Activated naive CD4-positive, alpha-beta T cell treated with anti-CD3 and anti-CD28 coated beads for 36 hours (primary cell): ENCODE data around the gene ATP2B2. TPM values are rescaled to one million over a fixed set of nuclear protein-coding genes. Genes with fewer than 3 reads are reported as not detected.

ENCODE experiments used
- CTCF ChIA-PET: fragments of 350-600 bp; sonication (Branson Sonifier 250); formaldehyde crosslinking; loops from one replicate; lab custom pipeline; 2021; ENCODE audit warnings: antibody characterized with exemption; lab: Charles Lee
- DNase-seq: peaks from one replicate; pipeline ENCODE4 v3.0.0-alpha.2; 2020
- H3K27ac Mint-ChIP-seq: one replicate; pipeline ENCODE4 v1.8.0; 2021; ENCODE audit warnings: mild to moderate bottlenecking, mixed read lengths
- H3K27me3 Mint-ChIP-seq: one replicate; pipeline ENCODE4 v1.8.0; 2021; ENCODE audit warnings: low read depth, mixed read lengths
- H3K36me3 Mint-ChIP-seq: one replicate; pipeline ENCODE4 v1.8.0; 2021; ENCODE audit warnings: low read depth, mixed read lengths
- H3K4me1 Mint-ChIP-seq: one replicate; pipeline ENCODE4 v1.8.0; 2021; ENCODE audit warnings: low read depth, mixed read lengths
- H3K4me3 Mint-ChIP-seq: one replicate; pipeline ENCODE4 v1.8.0; 2021; ENCODE audit warnings: mild to moderate bottlenecking, moderate library complexity, mixed read lengths
- H3K9me3 Mint-ChIP-seq: one replicate; pipeline ENCODE4 v1.8.0; 2021; ENCODE audit warnings: mixed read lengths
- intact Hi-C: fragments of 100-400 bp; cut with micrococcal nuclease; formaldehyde crosslinking; loops from one replicate; pipeline ENCODE4 v1.15.1; 2023
- total RNA-seq, 2 experiments: library from RNA; stranded (reverse); gene quantifications; one replicate each; pipeline ENCODE4 v1.2.3, GENCODE V29; 2021

The ATP2B2 gene
- total RNA-seq, 2 experiments from 2014 or later = not detected

GRCh38 chr3:10496121-10496863 lies 9.1 kb downstream of the ATP2B2 start:
- no peak overlapping the region for H3K27ac Mint-ChIP-seq
- no peaks in the 10 kb centered on the region for H3K4me1 Mint-ChIP-seq
- CTCF ChIA-PET = interaction anchor here (0.8 kb wide), 1 partner anchor 38 kb away, joined by 3 read pairs; no protein-coding TSS in a partner anchor
- no peaks in the 10 kb centered on the region for H3K36me3 Mint-ChIP-seq
- intact Hi-C loops = no loop called here
- H3K27me3 Mint-ChIP-seq = no peaks in the 10 kb centered on the region
- no peak for DNase-seq
- no peaks in the 10 kb centered on the region for H3K9me3 Mint-ChIP-seq
- H3K4me3 Mint-ChIP-seq = no peak overlapping the region

GRCh38 chr3:10495614-10496013 lies 9.8 kb downstream of the ATP2B2 start:
- Mint-ChIP-seq H3K36me3 (no peaks in the 10 kb centered on the region), H3K27me3 (no peaks in the 10 kb centered on the region), H3K4me3 (no peak overlapping the region), H3K27ac (no peak overlapping the region), H3K9me3 (no peaks in the 10 kb centered on the region), H3K4me1 (no peaks in the 10 kb centered on the region)
- intact Hi-C loops = no loop called here
- CTCF ChIA-PET = interaction anchor here (0.8 kb wide), 1 partner anchor 38 kb away, joined by 3 read pairs; no protein-coding TSS in a partner anchor
- DNase-seq = no peak

- no peak overlapping the region for H3K27ac Mint-ChIP-seq
- intact Hi-C loops = no loop called here
- H3K36me3 Mint-ChIP-seq = no peaks in the 10 kb centered on the region
- DNase-seq = no peak
- no peaks in the 10 kb centered on the region for H3K9me3 Mint-ChIP-seq
- no peaks in the 10 kb centered on the region for H3K27me3 Mint-ChIP-seq
- no peaks in the 10 kb centered on the region for H3K4me1 Mint-ChIP-seq
- H3K4me3 Mint-ChIP-seq = no peak overlapping the region
- CTCF ChIA-PET = no interaction called here
Observed at GRCh38 chr3:10495003-10495402, 10.4 kb downstream of the ATP2B2 start.

- H3K4me3 Mint-ChIP-seq = no peak overlapping the region
- no peaks in the 10 kb centered on the region for H3K4me1 Mint-ChIP-seq
- intact Hi-C loops = no loop called here
- CTCF ChIA-PET = interaction anchor here (0.7 kb wide), 1 partner anchor 244 kb away, joined by 3 read pairs; no protein-coding TSS in a partner anchor
- H3K27me3 Mint-ChIP-seq = no peaks in the 10 kb centered on the region
- no peaks in the 10 kb centered on the region for H3K9me3 Mint-ChIP-seq
- DNase-seq = no peak
- H3K27ac Mint-ChIP-seq = no peak overlapping the region
- H3K36me3 Mint-ChIP-seq = no peaks in the 10 kb centered on the region
Observed at GRCh38 chr3:10494180-10494579, 11.2 kb downstream of the ATP2B2 start.

GRCh38 chr3:10493202-10493589 lies 12.2 kb downstream of the ATP2B2 start:
- no peak overlapping the region for H3K27ac Mint-ChIP-seq
- no peaks in the 10 kb centered on the region for H3K36me3 Mint-ChIP-seq
- no peaks in the 10 kb centered on the region for H3K4me1 Mint-ChIP-seq
- H3K4me3 Mint-ChIP-seq = no peak overlapping the region
- no peak for DNase-seq
- no peaks in the 10 kb centered on the region for H3K9me3 Mint-ChIP-seq
- no peaks in the 10 kb centered on the region for H3K27me3 Mint-ChIP-seq
- intact Hi-C loops = no loop called here
- CTCF ChIA-PET = no interaction called here

- Mint-ChIP-seq H3K36me3 (no peaks in the 10 kb centered on the region), H3K27ac (no peak overlapping the region), H3K27me3 (no peaks in the 10 kb centered on the region), H3K4me3 (no peak overlapping the region), H3K4me1 (no peaks in the 10 kb centered on the region), H3K9me3 (no peaks in the 10 kb centered on the region)
- CTCF ChIA-PET = no interaction called here
- intact Hi-C loops = no loop called here
- no peak for DNase-seq
Observed at GRCh38 chr3:10492364-10493201, 12.8 kb downstream of the ATP2B2 start.

GRCh38 chr3:10489746-10490483 lies 15.5 kb downstream of the ATP2B2 start:
- Mint-ChIP-seq H3K27ac (no peak overlapping the region), H3K27me3 (no peaks in the 10 kb centered on the region), H3K9me3 (no peaks in the 10 kb centered on the region), H3K4me3 (no peak overlapping the region), H3K36me3 (no peaks in the 10 kb centered on the region), H3K4me1 (no peaks in the 10 kb centered on the region)
- CTCF ChIA-PET = no interaction called here
- DNase-seq = no peak
- intact Hi-C loops = no loop called here

GRCh38 chr3:10487988-10488633 lies 17.3 kb downstream of the ATP2B2 start:
- no peaks in the 10 kb centered on the region for H3K27me3 Mint-ChIP-seq
- no peaks in the 10 kb centered on the region for H3K36me3 Mint-ChIP-seq
- no peaks in the 10 kb centered on the region for H3K4me1 Mint-ChIP-seq
- no peak overlapping the region for H3K4me3 Mint-ChIP-seq
- no peaks in the 10 kb centered on the region for H3K9me3 Mint-ChIP-seq
- CTCF ChIA-PET = interaction anchor here (0.6 kb wide), 1 partner anchor 12 kb away, joined by 4 read pairs; no protein-coding TSS in a partner anchor
- intact Hi-C loops = no loop called here
- DNase-seq = no peak
- H3K27ac Mint-ChIP-seq = no peak overlapping the region

- intact Hi-C loops = no loop called here
- DNase-seq = no peak
- Mint-ChIP-seq H3K27ac (no peak overlapping the region), H3K4me3 (no peak overlapping the region), H3K36me3 (no peaks in the 10 kb centered on the region), H3K27me3 (no peaks in the 10 kb centered on the region), H3K4me1 (no peaks in the 10 kb centered on the region), H3K9me3 (no peaks in the 10 kb centered on the region)
- CTCF ChIA-PET = interaction anchor here (0.6 kb wide), 1 partner anchor 138 kb away, joined by 3 read pairs; no protein-coding TSS in a partner anchor
Observed at GRCh38 chr3:10485806-10486205, 19.6 kb downstream of the ATP2B2 start.

GRCh38 chr3:10485380-10485779 lies 20.0 kb downstream of the ATP2B2 start:
- CTCF ChIA-PET = interaction anchor here (0.6 kb wide), 1 partner anchor 138 kb away, joined by 3 read pairs; no protein-coding TSS in a partner anchor

GRCh38 chr3:10484709-10485108 lies 20.7 kb downstream of the ATP2B2 start:
- intact Hi-C loops = no loop called here
- Mint-ChIP-seq H3K36me3 (no peaks in the 10 kb centered on the region), H3K27me3 (no peaks in the 10 kb centered on the region), H3K4me1 (no peaks in the 10 kb centered on the region), H3K4me3 (no peak overlapping the region), H3K9me3 (no peaks in the 10 kb centered on the region), H3K27ac (no peak overlapping the region)
- no peak for DNase-seq
- CTCF ChIA-PET = no interaction called here

More at GRCh38 chr3:10485380-10485779, 20.0 kb downstream of the ATP2B2 start:
- H3K27ac Mint-ChIP-seq = no peak overlapping the region
- H3K4me1 Mint-ChIP-seq = no peaks in the 10 kb centered on the region
- no peak overlapping the region for H3K4me3 Mint-ChIP-seq
- intact Hi-C loops = no loop called here
- no peaks in the 10 kb centered on the region for H3K27me3 Mint-ChIP-seq
- DNase-seq = no peak
- H3K9me3 Mint-ChIP-seq = no peaks in the 10 kb centered on the region
- no peaks in the 10 kb centered on the region for H3K36me3 Mint-ChIP-seq
